Endodermal cell (in vitro differentiated cells): ENCODE data around the gene MICALL2. TPM values are rescaled to one million over a fixed set of nuclear protein-coding genes. Genes with fewer than 3 reads are reported as not detected.

Experiments
- DNase-seq: peaks from one replicate; pipeline ENCODE4 v3.0.0-alpha.2; 2017
- H3K27ac ChIP-seq: 2 replicates; pipeline ENCODE4 v1.5.1; 2013; ENCODE audit warnings: mild to moderate bottlenecking, low read depth, low read length, moderate library complexity
- H3K27me3 ChIP-seq: 2 replicates; pipeline ENCODE4 v1.6.1; 2013; ENCODE audit warnings: mild to moderate bottlenecking, low read length, moderate library complexity; ENCODE audit not compliant: insufficient read depth, control insufficient read depth, poor library complexity, severe bottlenecking
- H3K36me3 ChIP-seq: 2 replicates; pipeline ENCODE4 v1.7.0; 2013; ENCODE audit warnings: mild to moderate bottlenecking, low read length, moderate library complexity; ENCODE audit not compliant: control insufficient read depth, insufficient read depth
- H3K4me1 ChIP-seq: one replicate; pipeline ENCODE4 v1.7.0; 2013; ENCODE audit warnings: low read length; ENCODE audit not compliant: control insufficient read depth, insufficient read depth
- H3K4me3 ChIP-seq: 2 replicates; pipeline ENCODE4 v1.5.1; 2013; ENCODE audit warnings: mild to moderate bottlenecking, low read length, moderate library complexity
- H3K9ac ChIP-seq: 2 replicates; pipeline ENCODE4 v1.6.1; 2013; ENCODE audit warnings: mild to moderate bottlenecking, low read length, moderate library complexity; ENCODE audit not compliant: poor library complexity, severe bottlenecking; ENCODE audit errors: extremely low read depth
- H3K9me3 ChIP-seq: 2 replicates; pipeline ENCODE4 v1.6.1; 2013; ENCODE audit warnings: mild to moderate bottlenecking, low read length, moderate library complexity; ENCODE audit not compliant: control insufficient read depth
- H3K27ac Mint-ChIP-seq: 2 replicates; pipeline ENCODE4 v1.8.0; 2020; ENCODE audit warnings: mixed read lengths
- H3K27me3 Mint-ChIP-seq: 2 replicates; pipeline ENCODE4 v1.8.0; 2021; ENCODE audit warnings: mild to moderate bottlenecking, mixed read lengths; ENCODE audit not compliant: insufficient read depth
- H3K36me3 Mint-ChIP-seq: 2 replicates; pipeline ENCODE4 v1.8.0; 2020; ENCODE audit warnings: low read depth, mixed read lengths
- H3K4me1 Mint-ChIP-seq: 2 replicates; pipeline ENCODE4 v1.8.0; 2020; ENCODE audit warnings: mixed read lengths
- H3K4me3 Mint-ChIP-seq: 2 replicates; pipeline ENCODE4 v1.8.0; 2020; ENCODE audit warnings: mild to moderate bottlenecking, moderate library complexity, mixed read lengths
- H3K9me3 Mint-ChIP-seq: 2 replicates; pipeline ENCODE4 v1.8.0; 2020; ENCODE audit warnings: mild to moderate bottlenecking, mixed read lengths
- CTCF ChIP-seq: fragments of 200-600 bp; sonication (generic); conservative IDR thresholded peaks from 2 replicates; pipeline ENCODE4 v1.5.0; 2021; ENCODE audit warnings: antibody characterized with exemption, mild to moderate bottlenecking
- WGBS, 2 experiments: methylation state at CpG; one replicate each; pipeline versions ENCODE4 v1.1.5 to v1.1.7; 2013; ENCODE audit warnings: missing lambda C conversion rate in 2 of 2, mixed read lengths in 1 of 2; ENCODE audit not compliant: insufficient coverage in 1 of 2, insufficient read length in 1 of 2; 5-methylcytosine and 5-hydroxymethylcytosine counted together
- total RNA-seq, 2 donors: library from RNA; stranded (reverse); fragmentation: NEBNext Ultra II Directional in 1 of 2; extraction: Animal tissue kit (Norgen Biotek cat#: 25700) in 1 of 2; gene quantifications; 2 replicates in 1 of 2; 3 replicates in 1 of 2; pipeline ENCODE4 v1.2.1, GENCODE V29; 2021

Gene MICALL2
- total RNA-seq, 2 donors from 2014 or later: 19.4 to 24.8 TPM

GRCh38 chr7:1501487-1502270 is 42.4 kb upstream of the MICALL2 start:
- Histone ChIP-seq H3K4me3 (no peak overlapping the region), H3K9me3 (no peaks in the 10 kb centered on the region), H3K9ac (no peak overlapping the region), H3K27ac (no peak overlapping the region), H3K4me1 (no peaks in the 10 kb centered on the region), H3K36me3 (peaks cover 30% of the 10 kb centered on the region), H3K27me3 (no peaks in the 10 kb centered on the region)
- Mint-ChIP-seq H3K9me3 (no peaks in the 10 kb centered on the region), H3K4me1 (peaks cover 7% of the 10 kb centered on the region), H3K4me3 (peak overlapping the region; percentile 83), H3K27ac (peak overlapping the region; percentile 12), H3K27me3 (no peaks in the 10 kb centered on the region), H3K36me3 (peaks cover 38% of the 10 kb centered on the region)
- TF ChIP-seq CTCF: no peak
- DNase-seq: no peak
- WGBS, 2 experiments: 94 to 97% methylated on average over 12 to 21 of the region's 21 CpGs

DNA sequence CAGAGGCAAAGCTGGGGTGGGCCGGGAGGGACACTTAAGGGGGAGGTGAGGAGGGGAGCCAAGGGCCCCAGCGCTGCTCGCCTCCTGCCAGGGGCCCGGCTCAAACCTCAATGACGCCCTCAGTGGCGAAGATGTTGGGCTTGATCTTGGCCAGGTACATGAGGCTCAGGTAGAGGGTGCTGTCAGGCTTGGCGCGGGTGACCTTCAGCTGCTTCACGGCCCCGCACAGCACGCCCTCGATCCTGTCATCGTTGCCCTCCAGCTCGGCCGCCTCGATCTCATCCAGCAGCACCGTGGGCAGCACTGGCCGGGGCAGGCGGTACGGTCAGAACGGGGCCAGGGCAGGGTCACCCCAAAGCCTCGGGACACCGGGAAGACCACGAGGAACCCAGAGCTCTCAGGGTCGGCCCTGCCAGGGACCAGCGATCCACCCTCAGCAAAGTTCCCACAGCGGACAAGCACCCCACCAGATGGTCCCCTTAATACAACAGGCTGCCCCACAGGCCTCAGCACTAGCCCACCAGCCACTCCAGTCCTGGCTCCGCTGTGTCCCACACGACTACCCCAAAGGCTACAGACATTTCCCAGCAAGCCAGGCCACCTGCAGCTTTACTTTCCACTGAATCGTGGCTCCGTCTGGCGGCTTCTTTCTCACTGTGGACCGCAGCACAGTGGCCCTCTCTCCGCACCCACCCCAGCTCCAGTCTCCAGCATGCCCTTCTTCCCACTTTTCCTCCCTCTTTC is 41.0 kb upstream of the MICALL2 start:
- Mint-ChIP-seq H3K27me3 (no peaks in the 10 kb centered on the region), H3K9me3 (no peaks in the 10 kb centered on the region), H3K4me1 (peaks cover 7% of the 10 kb centered on the region), H3K4me3 (no peak overlapping the region), H3K36me3 (peaks cover 40% of the 10 kb centered on the region), H3K27ac (no peak overlapping the region)
- Histone ChIP-seq H3K9ac (no peak overlapping the region), H3K4me1 (no peaks in the 10 kb centered on the region), H3K27me3 (no peaks in the 10 kb centered on the region), H3K9me3 (no peaks in the 10 kb centered on the region), H3K36me3 (peaks cover 30% of the 10 kb centered on the region), H3K4me3 (no peak overlapping the region), H3K27ac (no peak overlapping the region)
- TF ChIP-seq CTCF: no peak
- 95% methylated on average over 27 to 34 of the region's 34 CpGs for WGBS, 2 experiments
- DNase-seq: no peak

DNA sequence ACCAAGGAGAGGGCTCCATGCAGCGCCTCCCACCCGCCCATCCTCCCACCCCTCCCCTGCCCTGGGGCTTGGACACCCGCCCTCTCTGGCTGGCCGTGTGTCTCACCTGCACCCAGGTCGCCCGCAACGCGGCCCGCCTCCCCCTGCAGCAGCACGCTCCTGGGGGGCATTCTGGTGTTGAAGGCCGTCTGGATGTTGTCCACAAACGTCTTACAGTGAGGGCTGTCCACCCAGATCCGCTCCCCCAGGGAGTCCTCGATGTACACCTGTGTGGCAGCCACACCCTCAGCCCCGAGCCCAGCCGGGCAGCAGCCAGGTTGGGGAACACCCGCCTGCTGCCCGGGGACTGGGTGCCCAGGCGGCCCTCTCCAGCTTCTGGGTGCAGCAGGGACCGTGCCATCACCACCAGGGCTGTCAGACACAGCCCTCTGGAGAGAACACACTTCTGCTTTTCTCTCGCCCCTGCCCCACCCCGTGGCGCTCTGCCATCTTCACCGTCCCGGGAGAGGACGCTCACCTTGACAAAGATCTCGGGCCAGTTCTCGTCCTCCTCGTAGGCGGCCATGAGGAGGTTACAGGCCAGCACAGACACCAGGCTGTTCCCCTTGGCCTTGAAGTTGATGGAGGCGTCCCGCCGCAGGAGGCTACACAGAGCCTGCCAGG is 40.2 kb upstream of the MICALL2 start:
- peaks cover 40% of the 10 kb centered on the region for H3K36me3 Mint-ChIP-seq
- Histone ChIP-seq H3K36me3 (peaks cover 30% of the 10 kb centered on the region), H3K4me1 (no peaks in the 10 kb centered on the region), H3K9ac (no peak overlapping the region), H3K27ac (no peak overlapping the region), H3K27me3 (no peaks in the 10 kb centered on the region), H3K4me3 (no peak overlapping the region), H3K9me3 (no peaks in the 10 kb centered on the region)
- no peak overlapping the region for H3K4me3 Mint-ChIP-seq
- no peaks in the 10 kb centered on the region for H3K27me3 Mint-ChIP-seq
- TF ChIP-seq CTCF: no peak
- peaks cover 7% of the 10 kb centered on the region for H3K4me1 Mint-ChIP-seq
- WGBS, 2 experiments: 95 to 96% methylated on average over 27 to 33 of the region's 33 CpGs
- H3K9me3 Mint-ChIP-seq: no peaks in the 10 kb centered on the region
- H3K27ac Mint-ChIP-seq: no peak overlapping the region
- no peak for DNase-seq
